ENCODE measurements around the gene TNFSF13. TPM values are rescaled to one million over a fixed set of nuclear protein-coding genes. Genes with fewer than 3 reads are reported as not detected.
"Not testable (repeated sequence)": the region's sequence is repeated elsewhere in the genome, so short reads cannot be mapped to it uniquely, and the experiment has no call there.

TNFSF13 gene
- total RNA-seq, 1 experiment from 2014 or later: not detected

DNA sequence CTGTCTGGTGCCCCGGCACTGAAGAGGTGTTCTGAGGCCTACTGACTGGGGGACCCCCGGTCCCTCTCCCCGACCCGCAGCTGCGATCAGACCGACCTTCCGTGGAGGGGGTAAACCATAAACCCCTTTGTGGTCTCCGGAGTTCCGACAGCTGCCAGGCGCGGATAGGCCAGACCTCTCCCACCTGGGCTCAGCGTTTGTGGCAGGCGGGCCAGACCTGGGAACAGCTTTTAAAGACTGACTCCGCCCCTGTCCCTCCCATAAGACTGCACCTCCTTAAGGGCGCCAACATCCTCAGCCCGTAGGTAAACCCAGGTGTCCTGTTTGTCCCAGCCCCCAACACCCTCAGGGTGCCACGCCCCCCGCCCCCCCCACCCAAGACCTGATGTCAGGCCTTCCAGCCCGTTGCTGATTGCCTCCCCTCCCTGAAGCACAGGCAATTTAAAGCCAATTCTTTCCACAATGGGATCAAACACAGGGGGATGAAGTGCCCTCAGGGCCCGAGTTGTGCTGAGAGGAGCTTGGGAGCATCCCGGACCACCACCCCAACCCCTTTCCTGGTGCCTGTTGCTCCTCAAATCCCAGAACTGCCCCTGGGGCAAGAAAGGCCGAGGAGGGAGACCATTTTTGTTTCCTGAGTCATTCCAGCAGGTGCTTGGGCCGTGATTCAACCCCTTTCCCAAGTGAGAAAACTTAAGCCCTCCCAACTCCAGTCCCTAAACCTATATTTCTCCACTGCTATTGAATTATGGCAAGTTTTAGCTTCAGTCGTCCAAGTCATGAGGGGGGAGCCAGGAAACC is 31.5 kb downstream of the TNFSF13 start, which contains the start of gene SOX15:
TSS of gene SOX15 (minus strand) at position 204 of the 801 bp plus-strand sequence. CDS start 418 bp downstream, outside the sequence.
- no peak for DNase-seq (ENCODE audit: low spot score)

- DNase-seq (ENCODE audit: low spot score): no peak
Observed at GRCh38 chr17:7590743-7591142, 32.2 kb downstream of the TNFSF13 start.

GRCh38 chr17:7591596-7591995 is 33.0 kb downstream of the TNFSF13 start:
- no peak for DNase-seq (ENCODE audit: low spot score)

DNA sequence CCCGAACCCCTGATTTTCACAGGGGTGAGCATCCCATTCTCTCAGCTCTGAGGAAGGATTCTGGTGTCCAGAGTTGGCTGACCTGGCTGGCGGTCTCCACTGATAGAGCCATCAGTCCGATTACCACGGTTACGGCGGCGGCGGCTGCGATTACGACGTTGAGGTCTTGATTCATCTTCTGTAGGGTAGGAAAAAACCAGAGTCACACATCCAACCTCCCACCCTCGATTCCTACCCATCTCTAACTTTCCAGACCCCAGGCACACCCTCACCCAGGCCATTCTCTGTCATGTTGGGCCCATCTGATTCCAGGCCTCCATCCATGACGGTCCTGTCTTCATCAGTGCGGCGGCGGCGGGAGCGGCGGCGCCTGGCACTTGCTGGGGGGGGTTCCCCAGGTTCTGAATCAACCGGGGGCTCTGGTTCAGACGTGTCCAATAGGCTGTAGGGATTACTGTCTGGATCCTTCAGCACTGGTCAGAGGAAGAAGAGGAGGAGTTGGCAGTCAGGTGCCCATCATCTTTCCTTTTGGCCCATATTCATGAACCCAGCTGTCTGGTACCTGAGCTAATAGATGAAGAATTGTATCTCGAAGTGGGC is 34.0 kb downstream of the TNFSF13 start:
- no peak for DNase-seq (ENCODE audit: low spot score)

DNA sequence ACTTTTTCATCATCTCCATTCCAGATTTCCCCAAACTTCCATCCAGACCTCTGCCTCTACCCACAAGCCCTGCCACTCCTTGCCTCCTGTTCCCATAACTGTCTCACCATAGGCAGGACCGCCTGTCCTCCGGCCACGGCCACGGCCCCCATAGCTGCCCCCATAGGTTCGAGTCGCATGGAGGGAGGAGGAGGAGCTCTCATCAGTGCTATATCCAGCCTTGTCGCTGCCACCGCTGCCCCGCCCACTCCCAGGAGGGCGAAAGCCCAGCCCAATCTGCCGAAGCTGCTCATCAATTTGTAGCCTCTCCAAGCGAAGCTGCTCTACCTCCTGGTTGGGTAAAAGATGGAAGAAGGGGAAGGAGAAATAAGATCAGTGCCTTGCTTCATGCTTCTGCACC is 34.7 kb downstream of the TNFSF13 start:
- no peak for DNase-seq (ENCODE audit: low spot score)

- not testable (repeated sequence) for DNase-seq (ENCODE audit: low spot score)
Observed at GRCh38 chr17:7597561-7597960, 39.0 kb downstream of the TNFSF13 start.

DNA sequence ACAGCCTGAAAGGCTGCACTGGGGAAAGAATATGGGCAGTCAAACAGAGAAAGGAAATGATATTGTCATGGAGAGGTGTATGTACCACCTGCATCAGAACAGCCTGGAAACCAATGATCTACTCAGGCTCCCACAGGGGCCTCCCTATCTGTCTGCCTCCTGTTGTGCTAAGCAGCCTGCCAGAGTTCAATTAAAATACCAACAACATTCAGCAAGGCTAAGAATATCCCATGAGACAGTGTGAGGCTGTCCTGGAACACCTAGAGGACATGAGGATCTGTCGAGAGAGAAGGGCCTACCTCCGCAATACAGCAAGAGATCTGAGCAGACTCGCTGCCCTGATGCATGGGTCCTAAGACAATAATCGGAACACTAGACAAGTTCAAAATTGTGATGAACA is 47.7 kb downstream of the TNFSF13 start:
- no peak for DNase-seq (ENCODE audit: low spot score)

DNA sequence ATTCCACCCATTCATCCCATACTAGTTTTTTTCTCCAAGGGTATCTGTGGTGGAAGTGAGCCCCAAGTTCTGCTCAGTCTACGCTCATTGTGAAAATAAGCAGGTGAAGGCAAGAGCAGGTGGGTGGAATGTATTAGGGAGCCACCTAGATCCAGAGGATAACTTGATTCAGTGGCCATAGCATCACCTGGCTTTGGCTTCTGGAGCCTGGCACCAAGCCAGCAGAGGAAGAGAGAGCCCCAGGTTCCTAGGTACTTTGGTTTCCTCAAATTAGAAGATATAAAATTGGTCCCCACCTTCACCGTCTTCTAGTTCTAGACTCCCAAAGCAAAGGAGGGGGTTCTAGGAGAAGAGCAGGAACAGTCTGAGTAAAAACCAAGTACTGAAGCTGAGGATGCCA is 52.1 kb downstream of the TNFSF13 start:
- DNase-seq (ENCODE audit: low spot score): no peak

Other genes with a start within 250 kb of the TNFSF13 start
- gene GPS2, start 243.4 kb upstream of the TNFSF13 start, total RNA-seq (2014; rRNA removed; shearing (Covaris generic)): 55.9 and 65.1 TPM in 2 replicates
- 3.4 and 3.5 TPM in 2 replicates for gene NEURL4, start 229.4 kb upstream of the TNFSF13 start, total RNA-seq (2014; rRNA removed; shearing (Covaris generic))
- 0.19 TPM in 1 of 2 replicates, not detected in the other for gene ACAP1, start 222.2 kb upstream of the TNFSF13 start, total RNA-seq (2014; rRNA removed; shearing (Covaris generic))
- gene KCTD11, start 206.6 kb upstream of the TNFSF13 start, total RNA-seq (2014; rRNA removed; shearing (Covaris generic)): 0.78 and 2.4 TPM in 2 replicates
- not detected in 2 replicates for gene TMEM95, start 203.6 kb upstream of the TNFSF13 start, total RNA-seq (2014; rRNA removed; shearing (Covaris generic))
- not detected in 2 replicates for gene TNK1, start 177.7 kb upstream of the TNFSF13 start, total RNA-seq (2014; rRNA removed; shearing (Covaris generic))
- 20.0 and 22.7 TPM in 2 replicates for gene PLSCR3, start 164.2 kb upstream of the TNFSF13 start, total RNA-seq (2014; rRNA removed; shearing (Covaris generic))
- 76.1 and 108 TPM in 2 replicates for gene TMEM256, start 154.7 kb upstream of the TNFSF13 start, total RNA-seq (2014; rRNA removed; shearing (Covaris generic))
- gene NLGN2, start 150.9 kb upstream of the TNFSF13 start, total RNA-seq (2014; rRNA removed; shearing (Covaris generic)): 3.1 and 3.5 TPM in 2 replicates
- not detected in 2 replicates for gene SPEM1, start 138.4 kb upstream of the TNFSF13 start, total RNA-seq (2014; rRNA removed; shearing (Covaris generic))
- not detected in 2 replicates for gene SPEM2, start 133.1 kb upstream of the TNFSF13 start, total RNA-seq (2014; rRNA removed; shearing (Covaris generic))
- not detected in 2 replicates for gene SPEM3, start 129.9 kb upstream of the TNFSF13 start, total RNA-seq (2014; rRNA removed; shearing (Covaris generic))
- 0.81 and 2.0 TPM in 2 replicates for gene TMEM102, start 123.3 kb upstream of the TNFSF13 start, total RNA-seq (2014; rRNA removed; shearing (Covaris generic))
- gene FGF11, start 119.2 kb upstream of the TNFSF13 start, total RNA-seq (2014; rRNA removed; shearing (Covaris generic)): not detected in 2 replicates
- 4.4 and 6.3 TPM in 2 replicates for gene CHRNB1, start 113.7 kb upstream of the TNFSF13 start, total RNA-seq (2014; rRNA removed; shearing (Covaris generic))
- 4.5 and 7.5 TPM in 2 replicates for gene ZBTB4, start 79.1 kb upstream of the TNFSF13 start, total RNA-seq (2014; rRNA removed; shearing (Covaris generic))
- not detected in 2 replicates for gene SLC35G6, start 77.3 kb upstream of the TNFSF13 start, total RNA-seq (2014; rRNA removed; shearing (Covaris generic))
- 9.9 and 11.3 TPM in 2 replicates for gene POLR2A, start 74.4 kb upstream of the TNFSF13 start, total RNA-seq (2014; rRNA removed; shearing (Covaris generic))
- gene TNFSF12, start 9.7 kb upstream of the TNFSF13 start, total RNA-seq (2014; rRNA removed; shearing (Covaris generic)): 2.4 TPM in 1 of 2 replicates, not detected in the other
- 59.5 and 61.3 TPM in 2 replicates for gene SENP3, start 3.2 kb downstream of the TNFSF13 start, total RNA-seq (2014; rRNA removed; shearing (Covaris generic))
- gene CD68, start 20.9 kb downstream of the TNFSF13 start, total RNA-seq (2014; rRNA removed; shearing (Covaris generic)): 19.9 and 21.6 TPM in 2 replicates
- 146 and 193 TPM in 2 replicates for gene MPDU1, start 25.1 kb downstream of the TNFSF13 start, total RNA-seq (2014; rRNA removed; shearing (Covaris generic))
- not detected in 2 replicates for gene SOX15, start 31.3 kb downstream of the TNFSF13 start, total RNA-seq (2014; rRNA removed; shearing (Covaris generic))
- gene FXR2, start 56.1 kb downstream of the TNFSF13 start, total RNA-seq (2014; rRNA removed; shearing (Covaris generic)): 11.4 and 16.5 TPM in 2 replicates
- gene SAT2, start 69.1 kb downstream of the TNFSF13 start, total RNA-seq (2014; rRNA removed; shearing (Covaris generic)): 39.6 and 45.6 TPM in 2 replicates
- gene SHBG, start 71.4 kb downstream of the TNFSF13 start, total RNA-seq (2014; rRNA removed; shearing (Covaris generic)): not detected in 2 replicates
- gene ATP1B2, start 92.2 kb downstream of the TNFSF13 start, total RNA-seq (2014; rRNA removed; shearing (Covaris generic)): not detected in 2 replicates
- gene TP53, start 128.7 kb downstream of the TNFSF13 start, total RNA-seq (2014; rRNA removed; shearing (Covaris generic)): 35.9 and 43.7 TPM in 2 replicates
- gene WRAP53, start 129.7 kb downstream of the TNFSF13 start, total RNA-seq (2014; rRNA removed; shearing (Covaris generic)): 9.9 and 15.8 TPM in 2 replicates
- 5.6 and 6.2 TPM in 2 replicates for gene EFNB3, start 146.5 kb downstream of the TNFSF13 start, total RNA-seq (2014; rRNA removed; shearing (Covaris generic))
- 0.10 and 0.12 TPM in 2 replicates for gene DNAH2, start 159.0 kb downstream of the TNFSF13 start, total RNA-seq (2014; rRNA removed; shearing (Covaris generic))